HG02884 (cell line): ENCODE measurements around the gene ME3.
"Not testable (repeated sequence)": the region's sequence is repeated elsewhere in the genome, so short reads cannot be mapped to it uniquely, and the experiment has no call there.

ENCODE experiments used
- ATAC-seq: cut with Tn5 transposase; IDR thresholded peaks from one replicate; pipeline ENCODE4 v1.9.1; 2021; ENCODE audit warnings: mild to moderate bottlenecking, moderate library complexity; ENCODE audit not compliant: unreplicated experiment

ME3 gene

GRCh38 chr11:86442420-86442819 is 230.0 kb downstream of the ME3 start:
- no peak for ATAC-seq

DNA sequence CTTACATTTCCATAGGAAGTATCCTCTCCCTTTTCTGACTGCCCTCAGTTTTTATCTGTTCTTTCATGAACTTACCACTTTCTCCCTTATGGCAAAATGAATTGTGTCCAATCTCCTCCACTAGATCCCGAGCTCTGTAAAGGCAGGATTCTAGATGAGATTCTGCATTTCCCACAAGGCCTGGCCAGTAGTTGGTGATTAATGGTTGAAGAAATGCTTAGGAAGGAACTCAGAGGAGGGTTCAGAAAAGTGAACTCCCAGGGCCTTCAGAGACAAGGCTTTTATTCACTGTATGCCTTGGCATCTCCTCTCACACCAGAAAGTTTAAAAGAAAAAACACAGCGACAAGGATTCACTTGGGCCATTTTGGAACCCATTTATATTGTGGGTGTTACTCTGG is 231.6 kb downstream of the ME3 start:
- no peak for ATAC-seq

DNA sequence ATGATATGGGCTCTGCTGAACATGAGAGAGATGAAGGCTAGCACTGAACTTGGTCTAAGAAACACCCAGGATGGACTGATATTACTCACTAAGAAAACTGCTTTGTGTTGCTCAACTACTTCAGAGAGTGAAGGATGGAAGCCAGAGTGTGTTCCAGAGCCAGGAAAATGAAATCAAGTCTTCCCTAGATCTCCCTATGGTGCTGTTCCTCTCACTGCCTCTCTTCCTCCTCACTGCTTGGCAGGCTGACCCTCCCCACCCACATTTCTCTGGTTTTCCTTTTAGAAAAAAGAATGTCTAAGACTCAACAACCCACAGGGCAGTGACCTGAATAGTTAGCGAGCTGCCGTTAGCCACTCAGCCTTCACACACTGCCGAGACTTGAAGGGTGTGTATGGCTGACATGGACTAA is 232.1 kb downstream of the ME3 start:
- ATAC-seq: no peak

- no peak for ATAC-seq
These were observed 233.7 kb downstream of the ME3 start for GRCh38 chr11:86438685-86439084.

GRCh38 chr11:86435711-86436110 is 236.7 kb downstream of the ME3 start:
- ATAC-seq: no peak

GRCh38 chr11:86433361-86434095 is 238.9 kb downstream of the ME3 start:
- not testable (repeated sequence) for ATAC-seq

GRCh38 chr11:86431258-86431657 is 241.2 kb downstream of the ME3 start:
- ATAC-seq: no peak

- ATAC-seq: no peak
These were observed 245.0 kb downstream of the ME3 start for GRCh38 chr11:86427441-86427840.

GRCh38 chr11:86423488-86423887 is 248.9 kb downstream of the ME3 start:
- not testable (repeated sequence) for ATAC-seq

- ATAC-seq: no peak
These were observed 250.0 kb downstream of the ME3 start for GRCh38 chr11:86422371-86422770.

GRCh38 chr11:86421946-86422345 is 250.5 kb downstream of the ME3 start:
- ATAC-seq: no peak

GRCh38 chr11:86418917-86419316 is 253.5 kb downstream of the ME3 start:
- ATAC-seq: no peak

- no peak for ATAC-seq
These were observed 253.9 kb downstream of the ME3 start for GRCh38 chr11:86418513-86418912.

DNA sequence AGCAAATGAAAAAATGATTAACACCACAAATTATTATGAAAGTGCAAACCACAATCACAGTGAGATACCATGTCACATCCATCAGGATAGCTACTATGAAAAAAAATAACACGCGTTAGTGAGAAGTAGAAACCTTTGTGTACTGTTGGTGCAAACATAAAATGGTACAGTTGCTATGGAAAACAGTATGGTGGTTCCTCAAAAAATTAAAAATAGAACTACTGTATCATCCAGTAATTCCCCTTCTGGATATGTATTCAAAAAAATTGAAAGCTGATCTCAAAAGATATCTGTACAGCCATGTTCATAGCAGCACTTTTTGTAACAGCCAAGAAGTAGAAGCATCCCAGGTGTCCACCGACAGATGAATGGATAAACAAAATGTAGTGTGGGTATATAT is 254.3 kb downstream of the ME3 start:
- ATAC-seq: no peak

- not testable (repeated sequence) for ATAC-seq
These were observed 255.5 kb downstream of the ME3 start for GRCh38 chr11:86416951-86417350.

DNA sequence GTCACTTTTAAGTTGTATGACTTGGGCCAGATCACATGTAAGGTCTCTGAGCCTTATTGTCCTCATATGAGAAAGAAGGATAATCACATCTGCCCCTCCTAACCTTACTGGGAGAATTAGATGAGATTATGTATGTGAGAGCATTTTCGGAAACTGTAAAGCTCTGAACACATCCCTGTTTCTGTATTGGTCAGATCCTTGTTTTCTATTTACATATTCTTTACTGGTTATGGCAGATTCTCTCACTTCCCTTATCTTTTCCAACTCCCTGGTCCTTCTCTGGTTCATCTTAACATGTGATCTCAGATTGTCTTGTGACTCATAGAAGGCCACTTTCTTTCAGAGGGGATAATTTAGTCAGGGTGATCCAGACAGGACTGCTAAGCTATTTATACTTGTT is 255.9 kb downstream of the ME3 start:
- ATAC-seq: no peak

DNA sequence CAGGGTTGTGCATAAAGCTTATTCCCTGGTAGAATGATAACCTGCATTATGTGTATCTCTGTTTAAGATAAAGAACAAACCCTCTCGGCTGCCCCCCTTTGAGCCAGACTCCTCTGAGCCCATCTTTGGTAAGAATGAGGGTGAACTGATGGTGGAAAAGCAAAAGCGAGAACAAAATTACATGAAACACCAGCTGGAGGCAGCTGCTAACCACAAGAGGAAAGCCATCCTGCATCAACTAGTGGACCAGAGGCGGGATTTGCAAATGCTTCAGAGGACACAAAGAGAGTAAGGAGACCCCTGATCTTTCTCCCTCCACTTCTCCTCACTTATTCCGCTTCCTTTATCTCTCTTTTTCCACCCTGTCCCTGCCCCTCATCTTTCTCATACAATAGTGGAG is 257.4 kb downstream of the ME3 start:
- ATAC-seq: no peak

- no peak for ATAC-seq
These were observed 258.4 kb downstream of the ME3 start for GRCh38 chr11:86414032-86414431.

DNA sequence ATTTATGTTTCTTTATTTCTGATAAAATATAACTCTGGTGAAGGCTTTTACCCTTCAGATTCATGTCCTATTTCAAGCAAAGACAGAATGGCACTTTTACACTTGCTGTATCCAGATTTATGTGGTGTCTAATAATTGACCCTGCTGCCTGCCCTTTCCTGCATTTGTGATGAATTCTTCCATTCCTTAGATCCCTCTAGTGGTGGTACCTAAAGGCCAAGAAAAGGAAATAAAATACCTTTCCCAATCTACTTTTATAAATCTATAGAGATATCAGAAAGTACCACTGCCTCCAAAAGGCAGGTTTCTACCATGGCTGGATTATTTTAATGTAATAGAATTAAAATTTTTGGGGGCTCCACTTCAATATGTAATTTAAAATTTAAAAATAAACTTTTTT is 263.6 kb downstream of the ME3 start:
- no peak for ATAC-seq

DNA sequence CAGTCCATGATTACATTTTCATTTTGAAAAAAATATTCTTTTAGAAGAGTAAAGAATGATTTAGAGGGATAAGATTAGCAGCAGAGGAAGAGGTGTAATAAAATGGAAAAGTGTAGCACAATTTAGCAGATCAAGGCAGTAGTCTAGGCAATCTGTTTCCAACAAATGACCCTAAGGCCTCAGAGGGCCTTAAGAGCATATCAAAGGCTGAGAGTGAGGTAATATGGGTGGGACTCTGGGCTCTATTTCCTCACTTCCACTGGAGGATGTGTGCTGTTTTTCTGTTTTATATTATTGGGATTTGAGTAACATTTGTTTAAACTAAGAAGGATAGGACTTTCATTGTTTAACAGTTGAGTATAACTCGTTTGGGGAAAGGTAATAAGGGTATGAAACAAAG is 269.0 kb downstream of the ME3 start:
- no peak for ATAC-seq

DNA sequence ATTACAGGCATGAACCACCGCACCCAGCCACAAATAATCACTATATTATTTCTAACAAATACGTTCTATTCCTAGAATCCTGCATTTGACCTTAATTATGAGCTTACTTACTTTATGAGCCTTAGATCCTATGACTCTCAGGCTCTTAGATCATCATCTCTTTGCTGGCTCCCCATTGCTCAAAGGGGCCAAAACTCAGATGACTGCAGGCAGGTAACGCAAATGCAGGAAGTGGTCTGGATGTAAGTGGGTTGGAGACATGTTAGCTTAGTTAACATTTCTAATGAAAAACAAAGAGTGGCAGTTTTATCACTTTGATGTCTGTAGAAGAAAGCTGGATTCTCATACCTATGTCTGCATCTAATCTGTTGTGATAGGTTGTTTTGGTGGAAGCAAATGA is 274.3 kb downstream of the ME3 start:
- no peak for ATAC-seq

- no peak for ATAC-seq
These were observed 275.1 kb downstream of the ME3 start for GRCh38 chr11:86397351-86397750.

- ATAC-seq: no peak
These were observed 276.0 kb downstream of the ME3 start for GRCh38 chr11:86396396-86396795.
